ENCODE data around the gene URB1. TPM values are rescaled to one million over a fixed set of nuclear protein-coding genes. Genes with fewer than 3 reads are reported as not detected.

The URB1 gene
- polyA plus RNA-seq, 1 of the 3 experiments (the other 2 are of a cell fraction) = 9.9 TPM

- peaks cover 9% of the 10 kb centered on the region; the same call in 1 of the 2 replicates for H3K79me2 ChIP-seq (ENCODE audit: insufficient read depth)
- DNase-seq = no peak
- ChIA-PET CTCF (interaction anchor here (1.2 kb wide), 1 partner anchor 524 kb away, joined by 3 read pairs; no protein-coding TSS in a partner anchor), POLR2A (no interaction called here)
- H2AFZ ChIP-seq (ENCODE audit: low read depth) = no peak overlapping the region
- H3K27me3 ChIP-seq (ENCODE audit: insufficient read depth) = no peaks in the 10 kb centered on the region
- 84% methylated on average over 6 of the region's 7 CpGs for WGBS (ENCODE audit: low lambda C conversion rate)
- no peaks in the 10 kb centered on the region for H3K9me2 ChIP-seq
- no peaks in the 10 kb centered on the region for H3K4me1 ChIP-seq (ENCODE audit: control insufficient read depth in 1 of 2, insufficient read depth in 2 of 2, low read depth in 1 of 2, low read length in 1 of 2)
- no peak overlapping the region for H3K9ac ChIP-seq
- H3K4me3 ChIP-seq (ENCODE audit: low read depth in 2 of 2, low read length in 1 of 2) = no peak overlapping the region
- peaks cover 24 to 46% of the 10 kb centered on the region in 2 experiments for H3K36me3 ChIP-seq (replicated peaks in 1 of 2; ENCODE audit: control insufficient read depth in 1 of 2, insufficient read depth in 2 of 2, low read length in 1 of 2)
- no peak overlapping the region for H3K4me2 ChIP-seq
- H3K9me3 ChIP-seq = no peaks in the 10 kb centered on the region
- 0 out of 2 replicates have a peak, but pooled peaks cover 3% of the 10 kb centered on the region for H4K20me1 ChIP-seq (ENCODE audit: insufficient read depth)
- no peak for TF ChIP-seq NFIC (IDR thresholded peaks at IDR 0.05; ENCODE audit: borderline replicate concordance)
- no peak for TF ChIP-seq CTCF (IDR thresholded peaks at IDR 0.05)
- TF ChIP-seq TEAD4 (IDR thresholded peaks at IDR 0.05; ENCODE audit: borderline replicate concordance, insufficient read depth) = no peak
- H3F3A ChIP-seq (replicated peaks; ENCODE audit: insufficient read depth) = no peaks in the 10 kb centered on the region
- H3K27ac ChIP-seq (ENCODE audit: low read depth in 2 of 2, low read length in 1 of 2) = no peak overlapping the region
Measured at GRCh38 chr21:32309906-32310460, 82.8 kb downstream of the URB1 start.

DNA sequence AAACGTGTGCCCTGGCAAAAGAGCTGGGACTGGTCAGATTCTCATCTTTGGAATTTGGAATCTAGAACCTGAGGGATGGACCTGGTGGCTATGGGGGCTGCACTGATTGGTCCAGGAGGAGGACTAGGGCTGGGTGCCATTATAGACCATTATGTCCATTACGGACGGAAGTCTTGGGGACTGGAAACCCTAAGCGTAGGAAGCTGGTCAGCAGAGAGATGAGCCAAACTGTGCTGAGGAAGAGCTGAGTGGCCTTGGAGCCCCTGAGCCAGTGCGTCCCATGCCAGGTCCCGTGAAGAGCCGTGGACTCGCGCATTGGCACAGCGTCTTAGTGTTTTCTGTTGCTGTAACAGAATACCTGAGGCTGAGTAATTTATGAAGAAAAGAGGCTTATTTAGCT is 84.1 kb downstream of the URB1 start:
- Histone ChIP-seq H2AFZ (ENCODE audit: low read depth) (no peak overlapping the region), H3K27me3 (ENCODE audit: insufficient read depth) (no peaks in the 10 kb centered on the region), H3K36me3 (replicated peaks in 1 of 2; ENCODE audit: control insufficient read depth in 1 of 2, insufficient read depth in 2 of 2, low read length in 1 of 2) (peaks cover 23 to 39% of the 10 kb centered on the region in 2 experiments), H3K27ac (ENCODE audit: low read depth in 2 of 2, low read length in 1 of 2) (no peak overlapping the region), H3K4me1 (ENCODE audit: control insufficient read depth in 1 of 2, insufficient read depth in 2 of 2, low read depth in 1 of 2, low read length in 1 of 2) (no peaks in the 10 kb centered on the region), H3K9me3 (no peaks in the 10 kb centered on the region), H3K4me3 (ENCODE audit: low read depth in 2 of 2, low read length in 1 of 2) (no peak overlapping the region), H3F3A (replicated peaks; ENCODE audit: insufficient read depth) (no peaks in the 10 kb centered on the region), H3K9ac (no peak overlapping the region), H4K20me1 (ENCODE audit: insufficient read depth) (0 out of 2 replicates have a peak, but pooled peaks cover 3% of the 10 kb centered on the region), H3K79me2 (ENCODE audit: insufficient read depth) (peaks cover 9% of the 10 kb centered on the region; the same call in 1 of the 2 replicates), H3K4me2 (no peak overlapping the region), H3K9me2 (no peaks in the 10 kb centered on the region)
- 90% methylated on average over 10 of the region's 10 CpGs for whole genome bisulfite sequencing (ENCODE audit: low lambda C conversion rate)
- DNase-seq = no peak
- POLR2A ChIA-PET = no interaction called here
- CTCF ChIA-PET = interaction anchor here (1.2 kb wide), 1 partner anchor 261 kb away, joined by 3 read pairs; no protein-coding TSS in a partner anchor
- TF ChIP-seq, protein P1, sequence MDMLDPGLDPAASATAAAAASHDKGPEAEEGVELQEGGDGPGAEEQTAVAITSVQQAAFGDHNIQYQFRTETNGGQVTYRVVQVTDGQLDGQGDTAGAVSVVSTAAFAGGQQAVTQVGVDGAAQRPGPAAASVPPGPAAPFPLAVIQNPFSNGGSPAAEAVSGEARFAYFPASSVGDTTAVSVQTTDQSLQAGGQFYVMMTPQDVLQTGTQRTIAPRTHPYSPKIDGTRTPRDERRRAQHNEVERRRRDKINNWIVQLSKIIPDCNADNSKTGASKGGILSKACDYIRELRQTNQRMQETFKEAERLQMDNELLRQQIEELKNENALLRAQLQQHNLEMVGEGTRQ (IDR thresholded peaks at IDR 0.05; ENCODE audit: borderline replicate concordance, low read depth, low read length) = no peak
- TF ChIP-seq, protein P2, sequence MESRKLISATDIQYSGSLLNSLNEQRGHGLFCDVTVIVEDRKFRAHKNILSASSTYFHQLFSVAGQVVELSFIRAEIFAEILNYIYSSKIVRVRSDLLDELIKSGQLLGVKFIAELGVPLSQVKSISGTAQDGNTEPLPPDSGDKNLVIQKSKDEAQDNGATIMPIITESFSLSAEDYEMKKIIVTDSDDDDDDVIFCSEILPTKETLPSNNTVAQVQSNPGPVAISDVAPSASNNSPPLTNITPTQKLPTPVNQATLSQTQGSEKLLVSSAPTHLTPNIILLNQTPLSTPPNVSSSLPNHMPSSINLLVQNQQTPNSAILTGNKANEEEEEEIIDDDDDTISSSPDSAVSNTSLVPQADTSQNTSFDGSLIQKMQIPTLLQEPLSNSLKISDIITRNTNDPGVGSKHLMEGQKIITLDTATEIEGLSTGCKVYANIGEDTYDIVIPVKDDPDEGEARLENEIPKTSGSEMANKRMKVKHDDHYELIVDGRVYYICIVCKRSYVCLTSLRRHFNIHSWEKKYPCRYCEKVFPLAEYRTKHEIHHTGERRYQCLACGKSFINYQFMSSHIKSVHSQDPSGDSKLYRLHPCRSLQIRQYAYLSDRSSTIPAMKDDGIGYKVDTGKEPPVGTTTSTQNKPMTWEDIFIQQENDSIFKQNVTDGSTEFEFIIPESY (IDR thresholded peaks at IDR 0.05; ENCODE audit: borderline replicate concordance, low read depth) = no peak
- TF ChIP-seq EZH2phosphoT487 (IDR thresholded peaks at IDR 0.05; ENCODE audit: borderline replicate concordance, low read depth) (no peak), IRF3 (IDR thresholded peaks at IDR 0.05; ENCODE audit: low read depth, low read length) (no peak), GABPA (IDR thresholded peaks at IDR 0.05; ENCODE audit: low read depth) (no peak), NFIC (IDR thresholded peaks at IDR 0.05; ENCODE audit: borderline replicate concordance) (no peak), NRF1 (IDR thresholded peaks at IDR 0.05; ENCODE audit: low read depth, low read length) (no peak), JUND (IDR thresholded peaks at IDR 0.05) (no peak), RXRA (IDR thresholded peaks at IDR 0.05; ENCODE audit: borderline replicate concordance, low read depth) (no peak), TEAD4 (IDR thresholded peaks at IDR 0.05; ENCODE audit: borderline replicate concordance, insufficient read depth) (no peak), SMC3 (IDR thresholded peaks at IDR 0.05; ENCODE audit: low read depth, low read length) (no peak), YY1 (IDR thresholded peaks at IDR 0.05; ENCODE audit: low read depth) (no peak), POLR2AphosphoS5 (IDR thresholded peaks at IDR 0.05; ENCODE audit: low read depth, low read length) (no peak)
- TF ChIP-seq, protein P3, sequence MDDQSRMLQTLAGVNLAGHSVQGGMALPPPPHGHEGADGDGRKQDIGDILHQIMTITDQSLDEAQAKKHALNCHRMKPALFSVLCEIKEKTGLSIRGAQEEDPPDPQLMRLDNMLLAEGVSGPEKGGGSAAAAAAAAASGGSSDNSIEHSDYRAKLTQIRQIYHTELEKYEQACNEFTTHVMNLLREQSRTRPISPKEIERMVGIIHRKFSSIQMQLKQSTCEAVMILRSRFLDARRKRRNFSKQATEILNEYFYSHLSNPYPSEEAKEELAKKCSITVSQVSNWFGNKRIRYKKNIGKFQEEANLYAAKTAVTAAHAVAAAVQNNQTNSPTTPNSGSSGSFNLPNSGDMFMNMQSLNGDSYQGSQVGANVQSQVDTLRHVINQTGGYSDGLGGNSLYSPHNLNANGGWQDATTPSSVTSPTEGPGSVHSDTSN (IDR thresholded peaks at IDR 0.05) = no peak
